Motor neuron (in vitro differentiated cells): Measurements from ENCODE around the gene MUC2. TPM values are rescaled to one million over a fixed set of nuclear protein-coding genes. Genes with fewer than 3 reads are reported as not detected.
A peak's percentile ranks its signal among the peaks of the same experiment; 100 is the strongest.

Source experiments
- ATAC-seq, 8 experiments: fragments of 200-7000 bp; cut with Tn5 transposase; replicated peaks in 6 of 8; 2 replicates each; pipeline ENCODE4 v1.8.0; 2021; ENCODE audit warnings: mild to moderate bottlenecking in 8 of 8, moderate library complexity in 8 of 8
- H3K27ac ChIP-seq, 2 donors: fragments of 250-450 bp; sonication (Bioruptor Pico); 2 replicates each; pipeline ENCODE4 v1.9.0; 2021; ENCODE audit warnings: antibody characterized with exemption in 2 of 2, mild to moderate bottlenecking in 2 of 2, moderate library complexity in 1 of 2
- H3K4me1 ChIP-seq, 2 donors: fragments of 250-450 bp; sonication (Bioruptor Pico); replicated peaks in 1 of 2; 2 replicates each; pipeline ENCODE4 v1.6.1; 2021; ENCODE audit warnings: antibody characterized with exemption in 2 of 2, mild to moderate bottlenecking in 2 of 2, moderate library complexity in 1 of 2
- H3K4me3 ChIP-seq, 5 donors: fragments of 250-450 bp; sonication (Bioruptor Pico); 2 replicates each; pipeline ENCODE4 v1.9.0; 2021; ENCODE audit warnings: antibody characterized with exemption in 5 of 5, mild to moderate bottlenecking in 5 of 5, moderate library complexity in 4 of 5
- WGBS, 10 experiments: fragments of 450-650 bp; shearing (Covaris generic); methylation state at CpG; one replicate each; pipeline ENCODE4 v1.0.0; 2022; 5-methylcytosine and 5-hydroxymethylcytosine counted together
- in situ Hi-C, 9 experiments: fragments of 400-800 bp; cut with MboI; loops; one replicate each; pipeline ENCODE4 v1.15.0; 2021; ENCODE audit warnings: low sequenced_read_pairs in 9 of 9, low pct_unique_long_range_greater_than_20kb in 2 of 9; ENCODE audit not compliant: unreplicated experiment in 9 of 9
- total RNA-seq, 8 experiments: library from RNA; unstranded; fragments of 300-600 nt; gene quantifications; 2 replicates each; pipeline versions ENCODE4 v1.2.3 to v1.2.4, GENCODE V29; 2022

The MUC2 gene
- total RNA-seq, 8 experiments from 2014 or later, result 0.05 to 2.3 (median 0.67) TPM; not detected in 1

GRCh38 chr11:1117992-1118391 is 43.3 kb downstream of the MUC2 start:
- H3K27ac ChIP-seq, result no peak overlapping the region
- no peaks in the 10 kb centered on the region for H3K4me1 ChIP-seq
- no peak overlapping the region for H3K4me3 ChIP-seq
- WGBS, 10 experiments, result 10% methylated on average over 2 of the region's 6 CpGs; no CpG with 5 or more reads in 9 of the 10 experiments
- in situ Hi-C loops, result no loop called here
- ATAC-seq, result no peak

GRCh38 chr11:1118755-1119603 is 44.3 kb downstream of the MUC2 start:
- ATAC-seq, result peak in 2 of 8 experiments; percentile 44 to 77
- no peaks in the 10 kb centered on the region for H3K4me1 ChIP-seq
- H3K27ac ChIP-seq, result no peak overlapping the region
- H3K4me3 ChIP-seq, result no peak overlapping the region
- in situ Hi-C loops, result no loop called here
- WGBS, 10 experiments, result 80 to 100% (median 80%) methylated on average over 1 of the region's 22 CpGs; no CpG with 5 or more reads in 7 of the 10 experiments

- WGBS, 10 experiments, result 83 to 89% (median 89%) methylated on average over 3 of the region's 17 CpGs; no CpG with 5 or more reads in 7 of the 10 experiments
- Histone ChIP-seq H3K4me3 (no peak overlapping the region), H3K4me1 (no peaks in the 10 kb centered on the region), H3K27ac (no peak overlapping the region)
- peak in 1 of 8 experiments; percentile 15 for ATAC-seq
- in situ Hi-C loops, result no loop called here
Observed at GRCh38 chr11:1119604-1120146, 45.0 kb downstream of the MUC2 start.

GRCh38 chr11:1120532-1121330 is 46.1 kb downstream of the MUC2 start:
- Histone ChIP-seq H3K27ac (no peak overlapping the region), H3K4me3 (no peak overlapping the region), H3K4me1 (no peaks in the 10 kb centered on the region)
- 60 to 82% methylated on average over 1 to 5 of the region's 27 CpGs; no CpG with 5 or more reads in 8 of the 10 experiments for WGBS, 10 experiments
- in situ Hi-C loops, result no loop called here
- peak in 1 of 8 experiments; percentile 12 for ATAC-seq

GRCh38 chr11:1121331-1121812 is 46.7 kb downstream of the MUC2 start:
- Histone ChIP-seq H3K27ac (no peak overlapping the region), H3K4me3 (no peak overlapping the region), H3K4me1 (no peaks in the 10 kb centered on the region)
- 0 to 100% (median 90%) methylated on average over 1 to 7 of the region's 19 CpGs; no CpG with 5 or more reads in 6 of the 10 experiments for WGBS, 10 experiments
- in situ Hi-C loops, result no loop called here
- ATAC-seq, result no peak

GRCh38 chr11:1121813-1122663 is 47.4 kb downstream of the MUC2 start:
- ATAC-seq, result peak in 3 of 8 experiments; percentile 49 to 97 (median 97)
- in situ Hi-C loops, result no loop called here
- WGBS, 10 experiments, result 14 to 90% (median 77%) methylated on average over 1 to 7 of the region's 28 CpGs; no CpG with 5 or more reads in 3 of the 10 experiments
- Histone ChIP-seq H3K4me3 (no peak overlapping the region), H3K4me1 (no peaks in the 10 kb centered on the region), H3K27ac (no peak overlapping the region)

- WGBS, 10 experiments, result 6% methylated on average over 5 of the region's 7 CpGs; no CpG with 5 or more reads in 9 of the 10 experiments
- no peak for ATAC-seq
- in situ Hi-C loops, result no loop called here
- H3K4me1 ChIP-seq, result peaks cover 0 to 2% of the 10 kb centered on the region in 2 donors
- no peak overlapping the region for H3K4me3 ChIP-seq
- H3K27ac ChIP-seq, result no peak overlapping the region
Observed at GRCh38 chr11:1122664-1123002, 48.0 kb downstream of the MUC2 start.

- no peak overlapping the region for H3K27ac ChIP-seq
- no peak for ATAC-seq
- H3K4me3 ChIP-seq, result no peak overlapping the region
- H3K4me1 ChIP-seq, result peaks cover 0 to 2% of the 10 kb centered on the region in 2 donors
- WGBS, 10 experiments, result 40 to 100% (median 43%) methylated on average over 1 of the region's 1 CpG; no CpG with 5 or more reads in 7 of the 10 experiments
- in situ Hi-C loops, result no loop called here
Observed at GRCh38 chr11:1123970-1124369, 49.3 kb downstream of the MUC2 start.

Other genes starting within 250 kb of the MUC2 start
- gene CRACR2B, start 247.0 kb upstream of the MUC2 start, total RNA-seq, result 10 to 100 TPM in 2 of 8 experiments, 1 to 10 TPM in 6; 3.7 to 15.5 (median 4.8) TPM
- 100 to 1,000 TPM in 4 of 8 experiments, 10 to 100 TPM in 4; 43.0 to 311 (median 121) TPM for gene CD151, start 241.9 kb upstream of the MUC2 start, total RNA-seq
- gene POLR2L, start 232.3 kb upstream of the MUC2 start, total RNA-seq, result 100 to 1,000 TPM in 5 of 8 experiments, 10 to 100 TPM in 3; 51.4 to 290 (median 137) TPM
- gene TSPAN4, start 232.0 kb upstream of the MUC2 start, total RNA-seq, result 100 to 1,000 TPM in 1 of 8 experiments, 10 to 100 TPM in 7; 30.9 to 110 (median 41.9) TPM
- gene CHID1, start 164.1 kb upstream of the MUC2 start, total RNA-seq, result 10 to 100 TPM; 48.5 to 96.3 (median 66.8) TPM
- 10 to 100 TPM; 31.3 to 78.4 (median 45.8) TPM for gene AP2A2, start 149.0 kb upstream of the MUC2 start, total RNA-seq
- 1 to 10 TPM in 3 of 8 experiments, under 1 TPM in 5; under 0.01 to 1.9 (median 0.82) TPM for gene MUC6, start 38.2 kb upstream of the MUC2 start, total RNA-seq
- under 1 TPM; under 0.01 to 0.57 (median 0.20) TPM for gene MUC5AC, start 83.1 kb downstream of the MUC2 start, total RNA-seq
- gene MUC5B, start 148.2 kb downstream of the MUC2 start, total RNA-seq, result 1 to 10 TPM in 4 of 8 experiments, under 1 TPM in 4; under 0.01 to 4.7 (median 0.85) TPM
- 10 to 100 TPM; 11.5 to 27.5 (median 21.1) TPM for gene TOLLIP, start 234.8 kb downstream of the MUC2 start, total RNA-seq